IgD-negative memory B cell (primary cell): ENCODE measurements around the gene ALKBH3. TPM values are rescaled to one million over a fixed set of nuclear protein-coding genes. Genes with fewer than 3 reads are reported as not detected.

Source experiments
- H3K27ac Mint-ChIP-seq, 3 donors: one replicate each; pipeline ENCODE4 v1.8.0; 2020 to 2022; ENCODE audit warnings: mild to moderate bottlenecking in 3 of 3, mixed read lengths in 3 of 3, moderate library complexity in 1 of 3
- H3K27me3 Mint-ChIP-seq: one replicate; pipeline ENCODE4 v1.8.0; 2021; ENCODE audit warnings: mixed read lengths
- H3K36me3 Mint-ChIP-seq: one replicate; pipeline ENCODE4 v1.8.0; 2020; ENCODE audit warnings: mild to moderate bottlenecking, mixed read lengths
- H3K4me1 Mint-ChIP-seq, 3 donors: one replicate each; pipeline ENCODE4 v1.8.0; 2020 to 2022; ENCODE audit warnings: mixed read lengths in 3 of 3, mild to moderate bottlenecking in 1 of 3
- H3K4me3 Mint-ChIP-seq, 4 donors: one replicate each; pipeline ENCODE4 v1.8.0; 2020 to 2022; ENCODE audit warnings: mild to moderate bottlenecking in 4 of 4, mixed read lengths in 4 of 4, moderate library complexity in 3 of 4
- H3K9me3 Mint-ChIP-seq, 3 donors: one replicate each; pipeline ENCODE4 v1.8.0; 2020 to 2021; ENCODE audit warnings: mixed read lengths in 3 of 3, mild to moderate bottlenecking in 1 of 3
- polyA plus RNA-seq: library from polyadenylated mRNA; unstranded; fragments of 300-500 nt; fragmentation: Illumina TruSeq; gene quantifications from one replicate; pipeline ENCODE4 v1.2.3, GENCODE V29; 2021

The ALKBH3 gene
- polyA plus RNA-seq, 1 donor from 2014 or later, result 25.2 TPM

DNA sequence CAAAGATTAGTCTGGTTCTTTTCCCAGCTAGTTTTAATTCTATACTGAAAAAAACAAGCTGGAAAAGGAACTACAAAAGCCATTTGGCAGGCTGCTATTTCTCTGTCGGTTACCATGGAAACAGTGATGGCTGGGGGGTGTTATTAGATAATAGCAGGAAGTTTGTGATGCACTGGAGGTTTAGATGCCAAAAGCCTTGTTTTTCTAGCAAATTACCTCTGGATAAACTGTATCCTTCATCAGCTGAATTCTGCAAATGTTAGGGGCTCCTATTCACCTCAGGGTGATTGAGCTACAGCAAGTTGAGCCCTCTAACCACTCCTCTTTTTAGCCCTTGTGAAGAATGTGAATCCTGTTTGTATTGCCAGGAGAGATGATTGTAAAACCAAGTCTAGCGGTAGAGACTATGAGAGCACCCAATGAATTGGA is 25.2 kb downstream of the ALKBH3 start:
- H3K4me1 Mint-ChIP-seq, result peaks cover 0 to 8% (median 4%) of the 10 kb centered on the region in 3 donors
- H3K9me3 Mint-ChIP-seq, result no peaks in the 10 kb centered on the region
- no peak overlapping the region for H3K4me3 Mint-ChIP-seq
- H3K36me3 Mint-ChIP-seq, result peaks cover 8% of the 10 kb centered on the region
- H3K27me3 Mint-ChIP-seq, result no peaks in the 10 kb centered on the region
- no peak overlapping the region for H3K27ac Mint-ChIP-seq

- H3K27ac Mint-ChIP-seq, result no peak overlapping the region
- H3K36me3 Mint-ChIP-seq, result peaks cover 9% of the 10 kb centered on the region
- H3K27me3 Mint-ChIP-seq, result no peaks in the 10 kb centered on the region
- peak overlapping the region in 1 of 4 donors; percentile 30 for H3K4me3 Mint-ChIP-seq
- peaks cover 0 to 8% (median 6%) of the 10 kb centered on the region in 3 donors for H3K4me1 Mint-ChIP-seq
- H3K9me3 Mint-ChIP-seq, result no peaks in the 10 kb centered on the region
Observed at GRCh38 chr11:43907028-43907975, 26.7 kb downstream of the ALKBH3 start.

- Mint-ChIP-seq H3K36me3 (peaks cover 7% of the 10 kb centered on the region), H3K27me3 (no peaks in the 10 kb centered on the region), H3K27ac (no peak overlapping the region), H3K4me1 (peaks cover 0 to 8% (median 6%) of the 10 kb centered on the region in 3 donors), H3K4me3 (no peak overlapping the region), H3K9me3 (no peaks in the 10 kb centered on the region)
Observed at GRCh38 chr11:43908191-43908590, 27.6 kb downstream of the ALKBH3 start.

DNA sequence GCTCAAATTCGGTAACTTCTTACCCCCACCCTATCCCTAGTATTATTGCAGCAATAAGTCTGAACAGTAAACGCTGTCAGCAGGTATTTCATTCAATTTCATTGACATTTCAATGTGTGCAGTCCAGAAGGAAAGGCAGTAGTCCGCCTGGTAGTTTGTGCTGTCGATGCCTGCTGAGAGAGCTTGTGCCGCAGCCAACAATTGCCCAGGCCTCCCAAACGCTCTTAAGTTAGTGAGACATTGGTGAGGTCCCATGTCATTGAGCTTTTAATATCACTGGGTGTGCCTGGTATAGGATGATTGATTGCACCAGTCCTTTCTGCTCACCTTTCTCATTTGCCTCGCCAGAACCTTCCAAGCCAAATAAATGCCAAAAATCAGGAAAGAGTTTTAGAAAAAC is 28.1 kb downstream of the ALKBH3 start:
- H3K4me1 Mint-ChIP-seq, result peaks cover 0 to 8% (median 6%) of the 10 kb centered on the region in 3 donors
- H3K9me3 Mint-ChIP-seq, result no peaks in the 10 kb centered on the region
- H3K4me3 Mint-ChIP-seq, result no peak overlapping the region
- H3K36me3 Mint-ChIP-seq, result peaks cover 6% of the 10 kb centered on the region
- no peaks in the 10 kb centered on the region for H3K27me3 Mint-ChIP-seq
- H3K27ac Mint-ChIP-seq, result no peak overlapping the region

GRCh38 chr11:43913829-43914380 is 33.3 kb downstream of the ALKBH3 start:
- Mint-ChIP-seq H3K4me1 (peaks cover 0 to 2% (median 0%) of the 10 kb centered on the region in 3 donors), H3K9me3 (no peaks in the 10 kb centered on the region), H3K27me3 (no peaks in the 10 kb centered on the region), H3K36me3 (peaks cover 5% of the 10 kb centered on the region), H3K4me3 (no peak overlapping the region), H3K27ac (no peak overlapping the region)

DNA sequence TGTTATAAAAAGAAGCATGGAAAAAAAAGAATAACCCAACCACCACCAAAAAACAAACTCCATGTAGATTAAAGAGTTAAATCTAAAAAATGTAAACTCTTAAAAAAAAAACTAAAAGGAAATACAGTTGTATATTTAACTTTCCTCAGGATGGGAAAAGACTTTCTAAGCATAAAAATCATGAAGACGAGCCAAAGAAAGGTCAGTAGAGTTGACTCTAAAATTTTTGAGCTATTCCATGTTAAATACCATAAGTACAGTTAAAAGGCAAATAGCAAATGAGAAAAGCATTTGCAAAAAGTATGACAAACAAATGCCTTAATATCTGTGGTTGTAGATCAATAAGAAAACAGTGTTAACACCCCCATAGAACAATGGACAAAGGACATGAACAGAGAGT is 33.8 kb downstream of the ALKBH3 start:
- Mint-ChIP-seq H3K4me1 (peaks cover 0 to 2% (median 0%) of the 10 kb centered on the region in 3 donors), H3K9me3 (no peaks in the 10 kb centered on the region), H3K36me3 (peaks cover 5% of the 10 kb centered on the region), H3K27ac (no peak overlapping the region), H3K27me3 (no peaks in the 10 kb centered on the region), H3K4me3 (no peak overlapping the region)

DNA sequence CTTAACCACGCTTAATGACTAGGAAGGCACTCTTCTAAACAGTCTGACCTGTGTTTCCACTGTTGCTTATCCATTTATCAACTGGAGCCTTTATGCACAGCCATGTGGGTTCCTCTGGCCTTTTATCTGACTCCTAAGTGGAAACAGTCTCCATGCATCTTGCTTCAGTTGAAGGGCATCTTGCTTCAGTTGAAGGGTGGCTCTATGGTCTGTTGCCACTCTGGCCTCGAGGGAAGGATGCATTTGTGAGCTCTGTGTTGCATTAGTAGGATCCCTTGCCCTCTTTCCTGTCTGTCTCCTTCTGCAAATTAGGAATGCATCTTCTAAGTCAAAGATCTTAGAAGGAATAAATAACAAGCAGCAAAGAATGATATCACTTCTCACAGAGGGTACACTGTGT is 36.0 kb downstream of the ALKBH3 start:
- Mint-ChIP-seq H3K27me3 (no peaks in the 10 kb centered on the region), H3K36me3 (peaks cover 10% of the 10 kb centered on the region), H3K27ac (no peak overlapping the region), H3K9me3 (no peaks in the 10 kb centered on the region), H3K4me1 (no peaks in the 10 kb centered on the region), H3K4me3 (no peak overlapping the region)

- H3K27me3 Mint-ChIP-seq, result no peaks in the 10 kb centered on the region
- H3K9me3 Mint-ChIP-seq, result no peaks in the 10 kb centered on the region
- no peaks in the 10 kb centered on the region for H3K4me1 Mint-ChIP-seq
- H3K27ac Mint-ChIP-seq, result no peak overlapping the region
- no peak overlapping the region for H3K4me3 Mint-ChIP-seq
- peaks cover 10% of the 10 kb centered on the region for H3K36me3 Mint-ChIP-seq
Observed at GRCh38 chr11:43917851-43918250, 37.2 kb downstream of the ALKBH3 start.

DNA sequence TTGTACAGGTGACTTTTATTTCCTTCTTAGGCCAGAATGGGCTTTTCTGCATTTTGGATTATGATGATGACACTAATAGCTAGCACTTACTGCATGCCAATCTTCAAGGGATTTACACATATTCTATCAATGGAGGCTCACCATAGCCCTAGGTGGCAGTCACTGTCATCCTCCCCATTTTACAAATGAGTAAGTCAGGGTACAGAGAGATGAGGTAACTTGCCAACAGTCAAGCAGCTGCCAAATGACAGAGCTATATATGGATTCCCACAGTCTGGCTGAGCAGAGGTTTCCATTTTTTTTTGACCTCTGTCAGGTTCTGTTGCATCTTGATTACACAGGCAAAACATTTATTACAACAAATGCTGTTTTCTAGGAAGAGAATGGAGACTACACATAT is 38.0 kb downstream of the ALKBH3 start:
- no peak overlapping the region for H3K27ac Mint-ChIP-seq
- no peak overlapping the region for H3K4me3 Mint-ChIP-seq
- H3K9me3 Mint-ChIP-seq, result no peaks in the 10 kb centered on the region
- H3K4me1 Mint-ChIP-seq, result no peaks in the 10 kb centered on the region
- H3K36me3 Mint-ChIP-seq, result peaks cover 10% of the 10 kb centered on the region
- H3K27me3 Mint-ChIP-seq, result no peaks in the 10 kb centered on the region

GRCh38 chr11:43919852-43920597 is 39.4 kb downstream of the ALKBH3 start:
- Mint-ChIP-seq H3K36me3 (peaks cover 8% of the 10 kb centered on the region), H3K9me3 (no peaks in the 10 kb centered on the region), H3K4me3 (no peak overlapping the region), H3K27me3 (no peaks in the 10 kb centered on the region), H3K4me1 (no peaks in the 10 kb centered on the region), H3K27ac (no peak overlapping the region)

DNA sequence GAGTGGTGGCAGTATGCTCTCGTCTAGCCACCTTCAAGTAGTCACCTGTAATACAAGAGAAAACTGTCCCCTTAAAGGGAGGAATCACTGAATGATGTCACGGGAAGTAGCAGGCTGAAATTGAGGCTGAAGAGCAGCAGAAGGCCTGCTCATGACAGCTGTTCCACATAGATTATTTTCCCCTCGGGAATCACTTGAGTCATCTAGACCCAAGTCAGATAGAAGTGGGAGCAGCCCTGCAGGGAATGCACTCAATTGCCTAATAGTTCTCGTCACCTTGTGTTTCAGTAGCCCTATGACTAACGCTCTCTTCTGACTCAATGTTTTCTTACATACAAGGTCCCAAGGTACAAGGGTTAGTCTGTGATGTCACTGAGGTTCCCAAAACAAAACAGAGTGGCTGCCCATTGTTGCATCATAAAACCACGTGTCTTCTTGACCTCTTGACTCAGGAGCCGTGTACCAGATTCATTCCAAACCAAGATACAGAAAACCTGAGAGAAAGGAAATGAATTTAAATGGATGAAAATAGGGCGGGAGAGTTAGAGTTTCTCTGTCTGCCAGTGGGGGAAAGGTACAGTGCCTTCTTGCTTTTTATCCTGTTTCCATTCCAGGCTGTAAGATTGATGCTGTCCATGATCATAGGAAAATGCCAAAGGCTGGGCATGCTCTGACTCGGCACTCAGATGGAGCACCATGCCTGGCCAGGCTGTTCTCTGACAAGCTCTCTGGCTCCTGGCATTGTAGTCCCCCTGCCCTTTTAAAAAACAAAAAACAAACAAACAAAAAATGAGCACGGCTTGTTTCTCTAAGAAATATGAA is 40.2 kb downstream of the ALKBH3 start:
- Mint-ChIP-seq H3K27ac (no peak overlapping the region), H3K4me3 (no peak overlapping the region), H3K27me3 (no peaks in the 10 kb centered on the region), H3K4me1 (no peaks in the 10 kb centered on the region), H3K36me3 (peaks cover 7% of the 10 kb centered on the region), H3K9me3 (no peaks in the 10 kb centered on the region)

DNA sequence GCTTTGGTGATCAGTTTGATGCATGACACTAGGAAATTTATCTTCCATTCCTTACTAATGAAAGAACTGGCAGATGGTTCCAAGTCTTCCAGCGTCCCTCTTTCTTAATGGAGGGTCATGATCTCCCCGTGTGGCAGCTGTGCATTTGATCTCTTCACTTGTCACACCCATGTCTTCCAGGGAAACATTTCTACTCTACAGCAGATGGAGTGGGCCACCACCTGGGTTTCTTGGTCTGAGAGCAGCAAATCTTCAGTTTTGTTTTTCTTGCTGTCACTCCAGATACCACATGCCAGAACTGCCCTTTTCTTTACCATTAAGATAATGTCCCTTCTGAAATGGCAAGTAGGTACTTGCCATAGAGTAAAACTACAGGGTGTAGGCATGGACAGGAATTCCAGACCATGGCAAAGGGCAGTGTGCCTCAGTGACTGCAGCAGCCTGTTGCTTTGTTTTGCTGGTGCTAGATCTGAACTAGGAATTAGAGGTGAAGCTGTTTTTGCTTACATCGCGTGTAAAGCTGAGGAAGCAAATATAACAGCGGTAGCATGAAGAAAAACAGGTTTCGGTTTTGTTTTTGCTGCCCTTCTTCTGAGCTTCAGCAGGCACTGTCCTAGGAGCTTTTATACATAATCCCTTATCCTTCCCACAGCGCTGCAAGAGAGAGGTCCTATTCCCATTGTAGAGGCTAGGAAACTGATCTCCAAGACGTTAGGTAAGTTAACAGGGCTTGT is 41.1 kb downstream of the ALKBH3 start:
- no peak overlapping the region for H3K27ac Mint-ChIP-seq
- H3K36me3 Mint-ChIP-seq, result peaks cover 7% of the 10 kb centered on the region
- no peaks in the 10 kb centered on the region for H3K9me3 Mint-ChIP-seq
- H3K4me1 Mint-ChIP-seq, result no peaks in the 10 kb centered on the region
- no peak overlapping the region for H3K4me3 Mint-ChIP-seq
- H3K27me3 Mint-ChIP-seq, result no peaks in the 10 kb centered on the region

DNA sequence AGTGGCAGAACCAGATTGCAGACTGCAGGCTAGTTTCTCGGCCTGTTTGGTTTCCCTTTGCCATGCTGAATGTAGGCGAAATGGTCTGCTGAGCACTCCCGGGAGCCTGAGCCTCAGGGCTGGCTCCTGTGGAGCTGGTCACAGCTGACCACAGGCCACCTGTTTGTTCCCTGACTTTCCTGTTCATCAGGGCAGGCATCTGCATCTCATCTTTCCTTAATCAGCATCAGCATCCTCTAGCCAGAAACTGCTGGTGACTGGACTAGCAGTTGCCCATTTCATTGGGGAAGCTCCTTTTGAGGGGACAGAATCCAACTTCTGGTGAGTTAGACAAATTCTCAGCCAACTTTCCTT is 41.6 kb downstream of the ALKBH3 start:
- Mint-ChIP-seq H3K27me3 (no peaks in the 10 kb centered on the region), H3K9me3 (no peaks in the 10 kb centered on the region), H3K27ac (no peak overlapping the region), H3K4me1 (no peaks in the 10 kb centered on the region), H3K36me3 (peaks cover 7% of the 10 kb centered on the region), H3K4me3 (no peak overlapping the region)

DNA sequence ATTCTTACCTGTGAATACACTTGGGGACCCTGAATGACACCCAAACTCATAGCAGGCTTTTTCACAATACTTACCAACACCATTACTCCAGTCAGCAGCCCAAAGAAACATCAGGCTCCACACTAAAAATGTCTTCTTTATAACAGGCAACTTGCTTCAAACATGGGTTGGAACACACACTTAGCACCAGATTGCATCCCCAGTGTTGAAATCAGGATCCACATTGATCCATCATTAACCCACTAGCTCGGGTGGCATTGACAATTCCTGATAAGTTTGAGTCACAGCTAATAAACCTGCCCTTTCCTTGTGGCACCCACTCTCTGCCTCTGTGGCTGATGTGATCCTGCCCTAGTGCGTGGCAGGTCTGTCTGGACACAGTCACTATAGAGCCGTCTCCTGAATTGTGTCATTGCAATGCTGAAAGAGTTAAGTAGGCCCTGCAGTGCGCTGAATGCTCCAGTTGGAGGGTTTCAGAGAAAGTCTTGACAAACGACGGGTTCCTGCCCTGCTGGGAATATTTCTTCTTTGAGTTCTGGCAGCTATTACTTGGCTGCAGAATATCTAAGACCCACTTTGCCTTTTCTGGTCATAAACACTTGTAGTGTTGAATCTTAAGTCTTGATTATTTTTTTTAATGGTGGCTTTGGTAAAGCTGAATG is 42.2 kb downstream of the ALKBH3 start:
- H3K4me1 Mint-ChIP-seq, result no peaks in the 10 kb centered on the region
- no peak overlapping the region for H3K4me3 Mint-ChIP-seq
- no peak overlapping the region for H3K27ac Mint-ChIP-seq

More for the DNA sequence above, 42.2 kb downstream of the ALKBH3 start:
- Mint-ChIP-seq H3K27me3 (no peaks in the 10 kb centered on the region), H3K36me3 (peaks cover 7% of the 10 kb centered on the region), H3K9me3 (no peaks in the 10 kb centered on the region)
